Measurements from ENCODE around the gene NSUN2.

Gene NSUN2

GRCh38 chr5:6644794-6645241, 12.0 kb upstream of the NSUN2 start:
- DNase-seq (ENCODE audit: low read depth), result no peak

GRCh38 chr5:6642655-6643054, 9.8 kb upstream of the NSUN2 start:
- DNase-seq (ENCODE audit: low read depth), result no peak

DNA sequence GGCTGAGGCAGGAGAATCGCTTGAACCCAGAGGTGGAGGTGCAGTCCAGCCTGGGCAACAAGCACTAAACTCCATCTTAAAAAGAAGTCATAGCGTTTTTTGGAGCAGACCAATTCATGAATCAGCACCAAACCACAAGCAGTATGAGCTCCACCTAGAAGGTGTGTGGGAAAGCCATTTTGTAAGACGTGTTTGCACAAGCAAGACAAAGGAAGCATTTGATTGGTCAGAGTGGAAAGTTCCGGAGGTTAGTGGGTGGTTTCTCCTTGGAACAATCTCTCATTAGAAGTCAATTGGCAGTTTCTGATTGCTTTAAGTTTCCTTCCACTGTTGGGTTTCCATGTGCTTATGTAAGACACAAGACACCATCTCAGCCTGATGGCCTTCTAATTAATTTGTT, 5.4 kb upstream of the NSUN2 start:
- DNase-seq (ENCODE audit: low read depth), result no peak

DNA sequence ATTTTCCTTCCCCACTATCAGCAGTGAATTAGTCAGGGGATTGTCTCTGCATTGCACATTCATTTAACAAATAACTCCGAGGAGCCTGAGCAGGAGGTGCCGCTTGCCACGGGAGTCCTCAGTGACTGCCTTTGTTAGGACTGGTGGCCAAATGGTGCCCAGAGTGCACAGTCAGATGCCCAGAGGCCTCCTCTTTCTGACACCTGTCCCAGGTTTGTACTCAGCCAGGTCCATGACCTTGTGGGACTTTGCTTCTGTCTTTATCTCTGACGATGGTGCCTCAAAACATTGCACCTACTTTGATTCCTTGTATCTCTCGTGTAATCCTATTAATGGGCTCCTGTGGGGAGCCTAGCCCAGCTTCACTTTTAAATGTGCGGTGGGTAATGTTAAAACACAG, 4.7 kb upstream of the NSUN2 start:
- no peak for DNase-seq (ENCODE audit: low read depth)

DNA sequence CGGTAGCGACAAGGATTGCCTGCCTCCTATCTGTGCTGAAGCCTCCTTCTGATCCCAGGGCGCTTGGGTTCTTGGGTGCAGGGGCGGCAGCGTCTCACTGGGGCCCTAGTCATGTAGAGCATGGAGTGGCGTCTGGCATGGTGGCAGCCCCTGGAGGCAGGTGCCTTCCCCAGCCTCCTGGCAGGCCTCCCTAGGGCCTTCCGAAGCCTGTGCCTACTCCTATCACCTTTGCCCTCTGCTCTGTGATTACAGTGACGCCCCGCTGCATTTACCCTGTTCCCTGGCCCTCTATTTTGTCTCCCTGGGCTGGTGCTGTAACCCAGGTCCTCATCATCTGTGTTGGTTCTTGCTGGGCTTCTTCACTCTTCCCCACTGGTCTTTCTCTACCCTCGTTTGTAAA, 4.2 kb upstream of the NSUN2 start:
- DNase-seq (ENCODE audit: low read depth), result no peak

- DNase-seq (ENCODE audit: low read depth), result no peak
Measured at GRCh38 chr5:6636293-6636692, 3.4 kb upstream of the NSUN2 start.

GRCh38 chr5:6634788-6635430, 2.1 kb upstream of the NSUN2 start:
- DNase-seq (ENCODE audit: low read depth), result no peak

DNA sequence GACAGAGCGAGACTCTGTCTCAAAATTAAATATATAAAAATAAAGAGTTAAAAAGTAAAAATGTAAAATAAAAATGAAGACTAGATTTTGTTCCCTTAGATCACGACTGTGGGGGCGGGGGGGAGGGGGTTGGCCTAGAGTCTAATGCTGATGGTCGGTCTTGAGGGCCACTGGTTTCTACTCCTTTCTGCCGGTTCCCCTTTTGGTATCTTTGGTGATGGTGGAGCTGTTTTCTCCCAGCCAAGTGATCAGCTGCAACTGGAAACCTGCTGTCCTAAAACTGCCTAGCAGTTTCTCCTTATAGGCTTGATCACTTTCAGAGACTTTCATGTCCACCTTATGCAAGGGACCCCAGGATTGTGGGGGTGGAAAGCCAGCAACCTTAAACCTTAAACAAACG, 1.5 kb upstream of the NSUN2 start:
- no peak for DNase-seq (ENCODE audit: low read depth)

GRCh38 chr5:6633469-6634245, 813 bp upstream of the NSUN2 start:
- DNase-seq (ENCODE audit: low read depth), result no peak

DNA sequence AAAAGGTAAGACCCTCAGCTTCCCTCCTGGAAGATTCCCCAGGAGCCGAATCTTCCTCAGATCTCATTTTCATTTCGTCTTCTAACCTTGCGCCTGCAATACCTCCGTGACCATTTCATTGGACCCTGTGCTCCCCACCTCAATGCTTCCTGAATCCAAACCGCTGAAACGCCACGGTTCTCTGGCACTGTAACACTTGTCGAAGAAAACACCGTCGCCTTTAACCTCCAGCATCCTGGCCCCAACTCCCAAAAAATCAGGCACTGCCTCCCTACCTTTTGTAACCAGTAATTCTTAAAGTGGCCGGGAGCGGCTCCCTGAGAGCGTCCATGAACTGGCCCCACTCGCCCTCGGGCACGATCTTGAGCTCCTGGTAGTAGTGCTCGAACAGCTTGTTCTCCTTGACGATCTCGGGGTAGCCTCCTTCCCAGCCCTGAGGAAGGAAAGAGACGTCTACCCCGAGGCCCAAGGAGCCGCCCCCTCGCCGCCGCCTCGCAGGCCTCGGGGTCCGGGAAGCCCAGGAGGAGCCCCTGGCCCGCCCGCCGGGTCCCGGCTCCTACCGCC, 438 bp downstream of the NSUN2 start:
- DNase-seq (ENCODE audit: low read depth), result no peak

DNA sequence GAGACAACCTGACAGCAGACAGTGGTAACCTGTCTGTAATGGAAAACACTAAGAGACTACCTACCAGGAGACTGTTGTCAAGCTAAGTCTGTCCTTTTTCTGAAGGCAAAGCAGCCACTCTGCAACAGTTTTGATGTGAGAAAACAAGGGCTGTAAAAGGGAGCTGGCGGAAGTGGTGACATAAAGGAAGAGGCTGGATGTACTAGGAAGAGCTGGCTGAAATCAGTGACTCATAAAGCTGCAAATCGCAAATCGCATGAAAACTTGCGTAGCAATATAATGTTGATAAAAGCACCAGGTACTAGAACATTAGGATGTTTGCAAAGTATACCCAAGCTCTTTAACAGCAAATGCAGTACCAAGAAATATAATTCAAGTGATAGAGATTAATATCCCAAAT, 1.4 kb downstream of the NSUN2 start:
- no peak for DNase-seq (ENCODE audit: low read depth)

GRCh38 chr5:6626508-6626907, 6.3 kb downstream of the NSUN2 start:
- no peak for DNase-seq (ENCODE audit: low read depth)

GRCh38 chr5:6623941-6624340, 8.9 kb downstream of the NSUN2 start:
- no peak for DNase-seq (ENCODE audit: low read depth)

DNA sequence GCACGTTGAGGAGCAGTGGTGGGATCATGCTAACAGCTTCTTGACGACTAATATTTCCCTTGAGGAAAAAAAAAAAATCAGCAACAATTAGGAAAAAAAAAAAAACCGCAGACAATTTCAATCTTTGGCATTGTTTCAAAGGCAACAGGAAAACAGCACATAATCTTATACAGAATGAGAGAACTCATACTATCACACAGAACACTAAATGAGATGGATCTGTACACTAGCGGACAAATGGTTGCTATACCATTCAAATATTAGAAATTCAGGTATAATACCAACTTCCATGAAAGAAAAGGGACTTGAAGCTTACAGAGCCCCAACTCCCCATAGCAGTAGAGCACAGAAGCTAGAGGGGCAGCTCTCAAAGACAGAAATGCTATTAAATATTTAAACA, 9.6 kb downstream of the NSUN2 start:
- no peak for DNase-seq (ENCODE audit: low read depth)

GRCh38 chr5:6616632-6617031, 16.2 kb downstream of the NSUN2 start:
- DNase-seq (ENCODE audit: low read depth), result no peak

DNA sequence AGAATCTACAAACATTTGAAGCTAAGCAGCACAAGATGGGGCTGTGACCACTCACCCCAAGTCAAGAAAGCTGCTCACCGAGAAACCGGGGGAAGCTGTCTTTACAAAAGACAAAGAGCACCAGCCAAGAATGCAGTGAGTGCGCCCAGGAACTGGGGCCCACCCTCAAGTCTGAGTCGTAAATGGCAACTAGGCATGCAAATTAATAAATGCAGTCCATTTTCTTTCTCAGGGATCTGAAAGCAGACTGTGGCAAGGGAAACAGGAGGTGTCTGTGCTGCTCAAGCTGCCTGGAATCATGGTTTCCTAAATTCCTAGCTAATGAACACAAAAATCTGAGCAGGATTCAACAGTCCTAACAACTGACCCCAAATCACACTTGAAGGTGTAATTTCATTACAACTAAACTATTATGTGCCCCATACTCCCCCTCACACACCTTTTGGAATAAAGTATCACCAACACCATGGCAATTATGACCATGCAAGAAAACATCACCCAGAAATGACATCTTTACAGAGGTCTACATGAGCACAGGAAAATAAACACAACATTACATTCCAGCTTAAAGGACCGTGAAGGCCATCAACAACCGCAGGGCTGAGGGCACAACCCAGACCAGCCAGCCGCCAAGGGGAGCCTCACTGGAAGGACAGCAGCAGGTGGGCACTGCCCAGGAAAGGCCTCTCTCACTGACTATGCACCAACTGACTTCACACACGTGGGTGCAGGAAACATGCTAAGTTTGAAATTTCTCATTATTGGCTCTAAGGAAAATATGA, 17.6 kb downstream of the NSUN2 start:
- DNase-seq (ENCODE audit: low read depth), result no peak

GRCh38 chr5:6611334-6612256, 21.2 kb downstream of the NSUN2 start:
- no peak for DNase-seq (ENCODE audit: low read depth)

- DNase-seq (ENCODE audit: low read depth), result no peak
Measured at GRCh38 chr5:6608016-6608415, 24.8 kb downstream of the NSUN2 start.

DNA sequence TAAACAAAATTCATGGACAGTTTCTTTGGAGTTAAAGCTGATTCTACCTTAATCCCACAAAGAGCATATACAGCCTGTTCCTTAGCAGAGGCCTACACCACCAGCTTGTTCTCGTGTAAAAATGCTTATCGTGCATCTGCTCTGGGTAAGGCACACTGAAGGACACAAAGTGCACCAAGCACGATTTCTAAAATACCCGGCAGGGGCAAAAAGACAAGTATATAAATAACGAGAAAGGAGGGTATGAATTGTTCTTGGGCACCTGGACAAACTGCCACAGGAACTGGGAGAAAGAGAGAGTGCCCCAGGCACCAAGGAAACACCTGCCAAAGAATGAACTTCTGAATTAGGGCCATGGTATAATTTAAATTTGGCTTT, 25.3 kb downstream of the NSUN2 start:
- no peak for DNase-seq (ENCODE audit: low read depth)

GRCh38 chr5:6606884-6607558, 25.8 kb downstream of the NSUN2 start:
- DNase-seq (ENCODE audit: low read depth), result no peak

GRCh38 chr5:6604946-6605345, 27.9 kb downstream of the NSUN2 start:
- DNase-seq (ENCODE audit: low read depth), result no peak

Data from stimulated activated CD4-positive, alpha-beta T cell treated with anti-CD3 and anti-CD28 coated beads, Interleukin-2, amount 100 ng/mL, for 4 hours (primary cell).